HEK293 (cell line): ENCODE data around the gene TSEN2.

Experiments used
- SETDB1 ChIP-seq: IDR thresholded peaks from one replicate; pipeline ENCODE4 v1.6.1; 2017; ENCODE audit warnings: mild to moderate bottlenecking, low read length, moderate library complexity, mixed read lengths; ENCODE audit not compliant: insufficient read length
- SP3 ChIP-seq: fragments of 450-650 bp; formaldehyde crosslinking; IDR thresholded peaks from 2 replicates; pipeline ENCODE4 v1.5.1; 2016; ENCODE audit warnings: missing biosample characterization, missing genetic modification characterization
- ZNF138 ChIP-seq: fragments of 450-650 bp; formaldehyde crosslinking; IDR thresholded peaks from 2 replicates; pipeline ENCODE4 v1.5.1; 2016; ENCODE audit warnings: missing biosample characterization, missing genetic modification characterization, borderline replicate concordance
- ZNF175 ChIP-seq: fragments of 450-650 bp; formaldehyde crosslinking; IDR thresholded peaks from 2 replicates; pipeline ENCODE4 v1.5.1; 2016; ENCODE audit warnings: missing biosample characterization, missing genetic modification characterization
- ZNF433 ChIP-seq: fragments of 450-650 bp; formaldehyde crosslinking; IDR thresholded peaks from 2 replicates; pipeline ENCODE4 v1.5.1; 2016; ENCODE audit warnings: missing biosample characterization, missing genetic modification characterization, low read depth
- ZNF654 ChIP-seq: fragments of 450-650 bp; formaldehyde crosslinking; IDR thresholded peaks from 2 replicates; pipeline ENCODE4 v1.5.1; 2016; ENCODE audit warnings: low read depth, missing biosample characterization, missing genetic modification characterization
- ZNF837 ChIP-seq: fragments of 450-650 bp; formaldehyde crosslinking; IDR thresholded peaks from 2 replicates; pipeline ENCODE4 v1.5.1; 2016; ENCODE audit warnings: missing biosample characterization, missing genetic modification characterization
- TF ChIP-seq, protein P1 (sequence below): fragments of 450-650 bp; formaldehyde crosslinking; IDR thresholded peaks from 2 replicates; pipeline ENCODE4 v1.5.1; 2016; ENCODE audit warnings: missing biosample characterization, missing genetic modification characterization
- TF ChIP-seq, protein P2 (sequence below): fragments of 450-650 bp; formaldehyde crosslinking; IDR thresholded peaks from 2 replicates; pipeline ENCODE4 v1.5.1; 2016; ENCODE audit warnings: missing biosample characterization, missing genetic modification characterization
- TF ChIP-seq, protein P3 (sequence below): fragments of 450-650 bp; formaldehyde crosslinking; IDR thresholded peaks from 2 replicates; pipeline ENCODE4 v1.5.1; 2016; ENCODE audit warnings: missing biosample characterization, missing genetic modification characterization

- TF ChIP-seq SETDB1 (no peak), ZNF837 (no peak), ZNF433 (no peak), ZNF175 (no peak), ZNF138 (tag by site-specific recombination) (no peak), SP3 (tag by site-specific recombination) (no peak), ZNF654 (tag by site-specific recombination) (no peak)
- TF ChIP-seq, protein P1, sequence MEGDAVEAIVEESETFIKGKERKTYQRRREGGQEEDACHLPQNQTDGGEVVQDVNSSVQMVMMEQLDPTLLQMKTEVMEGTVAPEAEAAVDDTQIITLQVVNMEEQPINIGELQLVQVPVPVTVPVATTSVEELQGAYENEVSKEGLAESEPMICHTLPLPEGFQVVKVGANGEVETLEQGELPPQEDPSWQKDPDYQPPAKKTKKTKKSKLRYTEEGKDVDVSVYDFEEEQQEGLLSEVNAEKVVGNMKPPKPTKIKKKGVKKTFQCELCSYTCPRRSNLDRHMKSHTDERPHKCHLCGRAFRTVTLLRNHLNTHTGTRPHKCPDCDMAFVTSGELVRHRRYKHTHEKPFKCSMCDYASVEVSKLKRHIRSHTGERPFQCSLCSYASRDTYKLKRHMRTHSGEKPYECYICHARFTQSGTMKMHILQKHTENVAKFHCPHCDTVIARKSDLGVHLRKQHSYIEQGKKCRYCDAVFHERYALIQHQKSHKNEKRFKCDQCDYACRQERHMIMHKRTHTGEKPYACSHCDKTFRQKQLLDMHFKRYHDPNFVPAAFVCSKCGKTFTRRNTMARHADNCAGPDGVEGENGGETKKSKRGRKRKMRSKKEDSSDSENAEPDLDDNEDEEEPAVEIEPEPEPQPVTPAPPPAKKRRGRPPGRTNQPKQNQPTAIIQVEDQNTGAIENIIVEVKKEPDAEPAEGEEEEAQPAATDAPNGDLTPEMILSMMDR (tag by site-specific recombination): no peak
- TF ChIP-seq, protein P2, sequence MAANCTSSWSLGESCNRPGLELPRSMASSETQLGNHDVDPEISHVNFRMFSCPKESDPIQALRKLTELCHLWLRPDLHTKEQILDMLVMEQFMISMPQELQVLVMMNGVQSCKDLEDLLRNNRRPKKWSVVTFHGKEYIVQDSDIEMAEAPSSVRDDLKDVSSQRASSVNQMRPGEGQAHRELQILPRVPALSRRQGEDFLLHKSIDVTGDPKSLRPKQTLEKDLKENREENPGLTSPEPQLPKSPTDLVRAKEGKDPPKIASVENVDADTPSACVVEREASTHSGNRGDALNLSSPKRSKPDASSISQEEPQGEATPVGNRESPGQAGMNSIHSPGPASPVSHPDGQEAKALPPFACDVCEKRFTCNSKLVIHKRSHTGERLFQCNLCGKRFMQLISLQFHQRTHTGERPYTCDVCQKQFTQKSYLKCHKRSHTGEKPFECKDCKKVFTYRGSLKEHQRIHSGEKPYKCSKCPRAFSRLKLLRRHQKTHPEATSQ: no peak
- TF ChIP-seq, protein P3, sequence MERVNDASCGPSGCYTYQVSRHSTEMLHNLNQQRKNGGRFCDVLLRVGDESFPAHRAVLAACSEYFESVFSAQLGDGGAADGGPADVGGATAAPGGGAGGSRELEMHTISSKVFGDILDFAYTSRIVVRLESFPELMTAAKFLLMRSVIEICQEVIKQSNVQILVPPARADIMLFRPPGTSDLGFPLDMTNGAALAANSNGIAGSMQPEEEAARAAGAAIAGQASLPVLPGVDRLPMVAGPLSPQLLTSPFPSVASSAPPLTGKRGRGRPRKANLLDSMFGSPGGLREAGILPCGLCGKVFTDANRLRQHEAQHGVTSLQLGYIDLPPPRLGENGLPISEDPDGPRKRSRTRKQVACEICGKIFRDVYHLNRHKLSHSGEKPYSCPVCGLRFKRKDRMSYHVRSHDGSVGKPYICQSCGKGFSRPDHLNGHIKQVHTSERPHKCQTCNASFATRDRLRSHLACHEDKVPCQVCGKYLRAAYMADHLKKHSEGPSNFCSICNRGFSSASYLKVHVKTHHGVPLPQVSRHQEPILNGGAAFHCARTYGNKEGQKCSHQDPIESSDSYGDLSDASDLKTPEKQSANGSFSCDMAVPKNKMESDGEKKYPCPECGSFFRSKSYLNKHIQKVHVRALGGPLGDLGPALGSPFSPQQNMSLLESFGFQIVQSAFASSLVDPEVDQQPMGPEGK: no peak
Observed at GRCh38 chr3:12562451-12562850, 78.2 kb downstream of the TSEN2 start.
